ENCODE data around the gene GRIN1. TPM values are rescaled to one million over a fixed set of nuclear protein-coding genes. Genes with fewer than 3 reads are reported as not detected.

GRIN1 gene
- total RNA-seq, 4 donors from 2014 or later = not detected

GRCh38 chr9:137178939-137179630 lies 40.1 kb downstream of the GRIN1 start:
- Histone ChIP-seq H3K4me3 (no peak overlapping the region), H3K27ac (no peak overlapping the region), H3K36me3 (peaks cover 0 to 65% (median 0%) of the 10 kb centered on the region in 3 donors), H3K9me3 (no peaks in the 10 kb centered on the region), H3K4me1 (peaks cover 0 to 11% (median 0%) of the 10 kb centered on the region in 4 donors), H3K27me3 (no peaks in the 10 kb centered on the region)
- DNase-seq = no peak
- no peak for TF ChIP-seq CTCF (IDR thresholded peaks at IDR 0.05)
- no peak for TF ChIP-seq POLR2A (IDR thresholded peaks at IDR 0.05)

- no peaks in the 10 kb centered on the region for H3K9me3 ChIP-seq
- H3K27ac ChIP-seq = no peak overlapping the region
- H3K36me3 ChIP-seq = peaks cover 0 to 72% (median 0%) of the 10 kb centered on the region in 3 donors
- DNase-seq = no peak
- peaks cover 0 to 11% (median 0%) of the 10 kb centered on the region in 4 donors for H3K4me1 ChIP-seq
- H3K27me3 ChIP-seq = no peaks in the 10 kb centered on the region
- H3K4me3 ChIP-seq = no peak overlapping the region
- TF ChIP-seq POLR2A (IDR thresholded peaks at IDR 0.05) = no peak
- no peak for TF ChIP-seq CTCF (IDR thresholded peaks at IDR 0.05)
These were observed 40.8 kb downstream of the GRIN1 start for GRCh38 chr9:137179761-137180160.

DNA sequence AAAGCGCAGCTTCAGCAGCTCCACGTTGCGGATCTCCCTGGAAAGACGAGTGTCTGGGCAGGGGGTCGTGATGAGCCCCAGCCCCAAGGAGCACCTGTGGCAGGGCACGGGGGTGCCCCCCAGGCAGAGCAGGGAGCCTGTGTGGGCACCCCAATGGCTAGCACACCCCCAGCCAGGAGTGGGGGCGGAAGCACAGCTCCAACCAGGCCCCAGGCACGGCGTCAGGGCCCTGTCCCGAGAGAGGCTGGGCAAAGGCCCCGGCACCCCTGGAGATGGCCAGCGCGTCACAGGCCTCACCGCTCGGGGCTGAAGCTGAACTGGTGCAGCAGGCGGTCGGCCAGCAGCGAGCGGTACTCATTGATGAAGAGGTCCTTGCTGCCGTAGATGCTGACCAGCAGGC lies 41.5 kb downstream of the GRIN1 start:
- Histone ChIP-seq H3K4me3 (no peak overlapping the region), H3K4me1 (peaks cover 0 to 4% (median under 1%) of the 10 kb centered on the region in 4 donors), H3K27ac (no peak overlapping the region), H3K27me3 (no peaks in the 10 kb centered on the region), H3K36me3 (peaks cover 0 to 77% (median 0%) of the 10 kb centered on the region in 3 donors), H3K9me3 (no peaks in the 10 kb centered on the region)
- TF ChIP-seq CTCF (IDR thresholded peaks at IDR 0.05) (no peak), POLR2A (IDR thresholded peaks at IDR 0.05) (no peak)
- no peak for DNase-seq

DNA sequence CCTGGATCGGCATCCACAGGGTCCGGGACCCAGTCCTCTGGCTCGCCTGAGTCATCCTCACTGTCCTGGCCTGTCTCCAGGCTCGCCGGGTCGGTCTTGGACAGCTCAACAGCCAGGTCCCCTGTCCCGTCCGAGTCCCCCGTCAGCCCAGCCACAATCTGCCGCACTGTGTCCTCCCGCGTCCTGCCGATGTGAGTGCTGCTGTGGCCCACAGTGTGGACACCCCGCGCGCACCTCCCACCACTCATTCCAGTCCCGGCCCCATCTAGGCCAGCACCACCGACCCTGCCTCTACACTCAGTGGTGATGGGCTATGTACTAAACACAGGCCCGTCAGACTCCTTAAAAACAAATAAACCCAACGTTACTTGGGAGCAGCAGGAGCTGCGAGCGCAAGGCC lies 42.7 kb downstream of the GRIN1 start:
- no peak overlapping the region for H3K4me3 ChIP-seq

GRCh38 chr9:137182836-137183235 lies 43.9 kb downstream of the GRIN1 start:
- TF ChIP-seq CTCF (IDR thresholded peaks at IDR 0.05) (no peak), POLR2A (IDR thresholded peaks at IDR 0.05) (no peak)
- DNase-seq = no peak
- H3K4me1 ChIP-seq = peaks cover 6 to 22% (median 15%) of the 10 kb centered on the region in 4 donors
- H3K27me3 ChIP-seq = no peaks in the 10 kb centered on the region
- no peaks in the 10 kb centered on the region for H3K9me3 ChIP-seq
- no peak overlapping the region for H3K27ac ChIP-seq
- H3K4me3 ChIP-seq = no peak overlapping the region
- H3K36me3 ChIP-seq = peaks cover 0 to 88% (median 0%) of the 10 kb centered on the region in 3 donors

More for the DNA sequence above, 42.7 kb downstream of the GRIN1 start:
- DNase-seq = no peak
- H3K27me3 ChIP-seq = no peaks in the 10 kb centered on the region
- TF ChIP-seq POLR2A (IDR thresholded peaks at IDR 0.05) (no peak), CTCF (IDR thresholded peaks at IDR 0.05) (no peak)
- H3K4me1 ChIP-seq = peaks cover 0 to 10% (median 5%) of the 10 kb centered on the region in 4 donors
- H3K27ac ChIP-seq = no peak overlapping the region
- no peaks in the 10 kb centered on the region for H3K9me3 ChIP-seq
- peaks cover 0 to 86% (median 0%) of the 10 kb centered on the region in 3 donors for H3K36me3 ChIP-seq

All from Peyer's patch (tissue), 4 donors.